GM23248 (cell line): Measurements from ENCODE around the gene EEPD1. TPM values are rescaled to one million over a fixed set of nuclear protein-coding genes. Genes with fewer than 3 reads are reported as not detected.
A peak's percentile ranks its signal among the peaks of the same experiment; 100 is the strongest.

Experiments used
- DNase-seq: peaks from one replicate; pipeline ENCODE4 v3.0.0-alpha.2; 2015
- H2AFZ ChIP-seq: fragments of 200-600 bp; sonication (generic); 2 replicates; pipeline ENCODE4 v1.6.1; 2016; ENCODE audit warnings: antibody characterized with exemption
- H3F3A ChIP-seq: fragments of 200-600 bp; sonication (generic); 2 replicates; pipeline ENCODE4 v1.6.1; 2016; ENCODE audit warnings: mild to moderate bottlenecking, antibody characterized with exemption, mixed run types; ENCODE audit not compliant: insufficient read depth
- H3K27ac ChIP-seq: fragments of 200-600 bp; sonication (generic); 2 replicates; pipeline ENCODE4 v1.5.1; 2016; ENCODE audit warnings: mild to moderate bottlenecking
- H3K27me3 ChIP-seq: fragments of 200-600 bp; sonication (generic); replicated peaks from 2 replicates; pipeline ENCODE4 v1.6.1; 2016; ENCODE audit warnings: mild to moderate bottlenecking; ENCODE audit not compliant: insufficient read depth
- H3K36me3 ChIP-seq: fragments of 200-600 bp; sonication (generic); 2 replicates; pipeline ENCODE4 v1.6.1; 2016; ENCODE audit warnings: low read depth, mild to moderate bottlenecking
- H3K4me1 ChIP-seq: fragments of 200-600 bp; sonication (generic); 2 replicates; pipeline ENCODE4 v1.6.1; 2016; ENCODE audit warnings: mild to moderate bottlenecking; ENCODE audit not compliant: insufficient read depth
- H3K4me2 ChIP-seq: fragments of 200-600 bp; sonication (generic); one replicate; pipeline ENCODE4 v1.6.1; 2016; ENCODE audit warnings: mild to moderate bottlenecking; ENCODE audit not compliant: unreplicated experiment
- H3K4me3 ChIP-seq: fragments of 200-600 bp; sonication (generic); 2 replicates; pipeline ENCODE4 v1.5.1; 2016; ENCODE audit warnings: mild to moderate bottlenecking
- H3K79me2 ChIP-seq: fragments of 200-600 bp; sonication (generic); 2 replicates; pipeline ENCODE4 v1.6.1; 2016; ENCODE audit warnings: mild to moderate bottlenecking; ENCODE audit not compliant: insufficient read depth
- H3K9ac ChIP-seq: fragments of 200-600 bp; sonication (generic); 2 replicates; pipeline ENCODE4 v1.6.1; 2016; ENCODE audit warnings: mild to moderate bottlenecking
- H3K9me2 ChIP-seq: fragments of 200-600 bp; sonication (generic); 2 replicates; pipeline ENCODE4 v1.6.1; 2016; ENCODE audit warnings: mixed run types, mild to moderate bottlenecking, moderate library complexity; ENCODE audit not compliant: insufficient read depth
- H3K9me3 ChIP-seq: fragments of 200-600 bp; sonication (generic); one replicate; pipeline ENCODE4 v1.6.1; 2017; ENCODE audit warnings: low read depth
- H4K20me1 ChIP-seq: fragments of 200-600 bp; sonication (generic); 2 replicates; pipeline ENCODE4 v1.6.0; 2016; ENCODE audit not compliant: insufficient read depth
- EZH2 ChIP-seq: fragments of 200-600 bp; sonication (generic); IDR thresholded peaks from 2 replicates; pipeline ENCODE4 v1.6.1; 2018; ENCODE audit warnings: antibody characterized with exemption, mild to moderate bottlenecking; ENCODE audit not compliant: insufficient read depth, poor library complexity, severe bottlenecking
- EZH2phosphoT487 ChIP-seq: fragments of 200-600 bp; sonication (generic); IDR thresholded peaks from 2 replicates; pipeline ENCODE4 v1.6.1; 2018; ENCODE audit warnings: antibody characterized with exemption, moderate library complexity, mild to moderate bottlenecking, low read depth; ENCODE audit not compliant: insufficient read depth
- WGBS, 2 experiments: methylation state at CpG; one replicate each; pipeline ENCODE4 v1.1.6; 2015 to 2017; ENCODE audit warnings: low lambda C conversion rate in 2 of 2, low coverage in 1 of 2; ENCODE audit errors: missing lambda C conversion rate in 2 of 2; 5-methylcytosine and 5-hydroxymethylcytosine counted together
- in situ Hi-C: fragments of 300-500 bp; cut with MboI; formaldehyde crosslinking; loops from 2 replicates; pipeline ENCODE4 v1.15.0; 2020
- polyA plus RNA-seq: library from polyadenylated mRNA; unstranded; fragments of >200 nt; fragmentation: Nextera tagmentation; extraction: Ambion mirVana; gene quantifications from 2 replicates; pipeline ENCODE4 v1.2.1, GENCODE V29; 2016
- total RNA-seq: library from RNA; depleted of rRNA; stranded (reverse); fragments of >200 nt; shearing (Covaris generic); gene quantifications from 2 replicates; pipeline ENCODE4 v1.2.3, GENCODE V29; 2014

The EEPD1 gene
- total and polyA plus RNA-seq, 2 experiments from 2014 or later, result 1.6 to 5.2 TPM

GRCh38 chr7:36260481-36260880 is 107.4 kb downstream of the EEPD1 start:
- in situ Hi-C loops, result no loop called here
- WGBS, 2 experiments, result 70 to 79% methylated on average over 2 of the region's 2 CpGs
- Histone ChIP-seq H3K4me3 (no peak overlapping the region), H3K4me2 (no peak overlapping the region), H2AFZ (no peak overlapping the region), H3F3A (peaks cover 7% of the 10 kb centered on the region), H3K9me2 (no peaks in the 10 kb centered on the region), H3K9me3 (no peaks in the 10 kb centered on the region), H3K4me1 (peaks cover 20% of the 10 kb centered on the region), H3K27me3 (no peaks in the 10 kb centered on the region), H3K27ac (no peak overlapping the region), H3K79me2 (no peaks in the 10 kb centered on the region), H4K20me1 (no peaks in the 10 kb centered on the region), H3K36me3 (no peaks in the 10 kb centered on the region), H3K9ac (no peak overlapping the region)
- no peak for TF ChIP-seq EZH2phosphoT487
- TF ChIP-seq EZH2, result no peak
- DNase-seq, result no peak

- Histone ChIP-seq H3K9me3 (no peaks in the 10 kb centered on the region), H3K9me2 (no peaks in the 10 kb centered on the region), H3K27ac (no peak overlapping the region), H3K27me3 (no peaks in the 10 kb centered on the region), H3F3A (peaks cover 7% of the 10 kb centered on the region), H3K4me1 (peaks cover 24% of the 10 kb centered on the region), H2AFZ (no peak overlapping the region), H4K20me1 (no peaks in the 10 kb centered on the region), H3K36me3 (no peaks in the 10 kb centered on the region), H3K4me3 (no peak overlapping the region), H3K9ac (no peak overlapping the region), H3K4me2 (no peak overlapping the region), H3K79me2 (no peaks in the 10 kb centered on the region)
- TF ChIP-seq EZH2phosphoT487, result no peak
- 30 to 31% methylated on average over 2 of the region's 2 CpGs for WGBS, 2 experiments
- DNase-seq, result peak; percentile 30
- in situ Hi-C loops, result no loop called here
Measured at GRCh38 chr7:36261019-36261754, 108.1 kb downstream of the EEPD1 start.

GRCh38 chr7:36262309-36263094 is 109.4 kb downstream of the EEPD1 start:
- Histone ChIP-seq H3K27ac (no peak overlapping the region), H3K4me3 (no peak overlapping the region), H3K79me2 (no peaks in the 10 kb centered on the region), H3K9ac (no peak overlapping the region), H3K27me3 (no peaks in the 10 kb centered on the region), H3K9me3 (no peaks in the 10 kb centered on the region), H2AFZ (no peak overlapping the region), H3K36me3 (no peaks in the 10 kb centered on the region), H3K9me2 (no peaks in the 10 kb centered on the region), H3K4me2 (no peak overlapping the region), H4K20me1 (no peaks in the 10 kb centered on the region), H3F3A (peaks cover 7% of the 10 kb centered on the region), H3K4me1 (peaks cover 24% of the 10 kb centered on the region)
- in situ Hi-C loops, result no loop called here
- TF ChIP-seq EZH2phosphoT487 (no peak), EZH2 (no peak)
- no peak for DNase-seq
- 70 to 79% methylated on average over 5 of the region's 5 CpGs for WGBS, 2 experiments

- Histone ChIP-seq H3K4me3 (no peak overlapping the region), H3K27me3 (no peaks in the 10 kb centered on the region), H3K36me3 (no peaks in the 10 kb centered on the region), H3K9ac (no peak overlapping the region), H3K4me2 (no peak overlapping the region), H3K4me1 (peaks cover 24% of the 10 kb centered on the region), H2AFZ (no peak overlapping the region), H3K27ac (no peak overlapping the region), H3F3A (peaks cover 7% of the 10 kb centered on the region), H3K9me3 (no peaks in the 10 kb centered on the region), H3K9me2 (no peaks in the 10 kb centered on the region), H4K20me1 (no peaks in the 10 kb centered on the region), H3K79me2 (no peaks in the 10 kb centered on the region)
- in situ Hi-C loops, result no loop called here
- TF ChIP-seq EZH2phosphoT487 (no peak), EZH2 (no peak)
- 88 to 90% methylated on average over 5 of the region's 5 CpGs for WGBS, 2 experiments
- no peak for DNase-seq
Measured at GRCh38 chr7:36263095-36263484, 110.0 kb downstream of the EEPD1 start.
